Thyroid gland (tissue), 4 donors: ENCODE measurements around the gene RNGTT.

Source experiments
- CTCF ChIP-seq, 6 experiments: fragments of 200-600 bp in 3 of 6; fragments of 450-650 bp in 3 of 6; sonication (generic) in 3 of 6; IDR thresholded peaks; one replicate each; pipeline ENCODE4 v1.5.1; 2016 to 2019; ENCODE audit warnings: antibody characterized with exemption in 6 of 6, mild to moderate bottlenecking in 2 of 6, inconsistent platforms in 1 of 6, moderate library complexity in 1 of 6
- POLR2A ChIP-seq, 2 donors: fragments of 450-650 bp; IDR thresholded peaks; one replicate each; pipeline ENCODE4 v1.6.1; 2017; ENCODE audit warnings: antibody characterized with exemption in 2 of 2, mild to moderate bottlenecking in 2 of 2, moderate library complexity in 1 of 2

- TF ChIP-seq POLR2A (IDR thresholded peaks at IDR 0.05) (no peak), CTCF (IDR thresholded peaks at IDR 0.05) (no peak)
These were observed 258.4 kb downstream of the RNGTT start for GRCh38 chr6:88704980-88705379.
